CD4-positive, alpha-beta T cell treated with Interleukin-6 for 4 hours (primary cell): ENCODE measurements around the gene SYPL2.
A peak's percentile ranks its signal among the peaks of the same experiment; 100 is the strongest.
"Not testable (repeated sequence)": the region's sequence is repeated elsewhere in the genome, so short reads cannot be mapped to it uniquely, and the experiment has no call there.

Experiments
- DNase-seq: peaks from one replicate; pipeline ENCODE4 v3.0.0-alpha.2; 2020; ENCODE audit warnings: mixed read lengths

The SYPL2 gene

GRCh38 chr1:109466452-109467300, at the start of gene SYPL2:
TSS of gene SYPL2 (plus strand) at chr1:109466546. CDS start at chr1:109466844, 298 bp downstream.
- peak; percentile 28 for DNase-seq

GRCh38 chr1:109423498-109423897, 42.8 kb upstream of the SYPL2 start:
- no peak for DNase-seq

GRCh38 chr1:109425391-109426280, 40.7 kb upstream of the SYPL2 start:
- peak; percentile 61 for DNase-seq

- DNase-seq: peak; percentile 95
Observed at GRCh38 chr1:109426281-109427170, 39.8 kb upstream of the SYPL2 start, which contains the start of gene PSMA5. TSS of gene PSMA5 (minus strand) at chr1:109426448. CDS start at chr1:109426330, 118 bp downstream.

- DNase-seq: no peak
Observed at GRCh38 chr1:109427171-109427467, 39.2 kb upstream of the SYPL2 start.

GRCh38 chr1:109432336-109432735, 34.0 kb upstream of the SYPL2 start:
- no peak for DNase-seq

GRCh38 chr1:109433322-109433721, 33.0 kb upstream of the SYPL2 start:
- DNase-seq: no peak

- no peak for DNase-seq
Observed at GRCh38 chr1:109434484-109434883, 31.9 kb upstream of the SYPL2 start.

- no peak for DNase-seq
Observed at GRCh38 chr1:109438798-109439297, 27.5 kb upstream of the SYPL2 start.

- no peak for DNase-seq
Observed at GRCh38 chr1:109441069-109441468, 25.3 kb upstream of the SYPL2 start.

- no peak for DNase-seq
Observed at GRCh38 chr1:109443476-109443875, 22.9 kb upstream of the SYPL2 start.

- DNase-seq: no peak
Observed at GRCh38 chr1:109444346-109444745, 22.0 kb upstream of the SYPL2 start.

- not testable (repeated sequence) for DNase-seq
Observed at GRCh38 chr1:109445949-109446695, 20.2 kb upstream of the SYPL2 start.

- no peak for DNase-seq
Observed at GRCh38 chr1:109447524-109447923, 18.8 kb upstream of the SYPL2 start.

- no peak for DNase-seq
Observed at GRCh38 chr1:109454497-109455133, 11.7 kb upstream of the SYPL2 start.

- DNase-seq: no peak
Observed at GRCh38 chr1:109457819-109458218, 8.5 kb upstream of the SYPL2 start.

GRCh38 chr1:109466125-109466451, 258 bp upstream of the SYPL2 start:
- no peak for DNase-seq

GRCh38 chr1:109467301-109467777, 993 bp downstream of the SYPL2 start:
- no peak for DNase-seq

- no peak for DNase-seq
Observed at GRCh38 chr1:109468061-109468460, 1.7 kb downstream of the SYPL2 start.

- no peak for DNase-seq
Observed at GRCh38 chr1:109468903-109469302, 2.6 kb downstream of the SYPL2 start.

GRCh38 chr1:109470245-109470644, 3.9 kb downstream of the SYPL2 start:
- DNase-seq: no peak
